NB4 (cell line): ENCODE data around the gene DNAH8.

ENCODE experiments used
- CTCF ChIP-seq: IDR thresholded peaks from one replicate; pipeline ENCODE4 v1.5.1; 2012; ENCODE audit warnings: low read depth, low read length
- MAX ChIP-seq: IDR thresholded peaks from 2 replicates; pipeline ENCODE4 v1.6.1; 2011; ENCODE audit warnings: low read depth, low read length
- MYC ChIP-seq: IDR thresholded peaks from 2 replicates; pipeline ENCODE4 v1.6.1; 2011; ENCODE audit warnings: low read depth, low read length
- POLR2A ChIP-seq: IDR thresholded peaks from 2 replicates; pipeline ENCODE4 v1.6.1; 2011; ENCODE audit warnings: mild to moderate bottlenecking; ENCODE audit not compliant: insufficient read length; ENCODE audit errors: extremely low read depth

DNA sequence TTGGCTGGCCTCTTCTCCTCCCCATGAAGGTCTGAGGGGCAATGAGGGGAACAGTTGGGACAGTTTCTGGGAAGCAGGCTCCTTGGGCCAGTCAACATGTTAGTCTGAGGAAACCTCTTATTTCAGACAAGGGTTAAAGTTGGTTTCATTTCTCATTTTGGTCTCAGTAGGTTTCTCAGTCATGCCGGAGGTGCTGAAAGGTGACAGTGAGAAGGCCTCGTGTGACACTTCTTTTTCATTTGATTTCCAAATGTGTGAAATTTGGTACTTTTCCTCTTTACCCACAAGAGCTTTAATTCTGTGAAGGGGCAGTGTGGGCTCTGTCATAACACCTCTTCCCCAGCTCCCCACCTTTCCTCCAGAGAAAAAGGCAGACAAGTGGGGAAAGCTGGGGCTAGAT, 326.0 kb downstream of the DNAH8 start:
- TF ChIP-seq MAX, result no peak
- no peak for TF ChIP-seq CTCF
- no peak for TF ChIP-seq POLR2A
- no peak for TF ChIP-seq MYC
